Stomach (tissue), 4 donors: Measurements from ENCODE around the gene DEGS1.

Source experiments
- CTCF ChIP-seq, 7 experiments: fragments of 450-650 bp in 4 of 7; fragments of 200-600 bp in 3 of 7; sonication (generic) in 3 of 7; IDR thresholded peaks; one replicate each; pipeline ENCODE4 v1.5.1; 2016 to 2019; ENCODE audit warnings: antibody characterized with exemption in 7 of 7, control low read depth in 2 of 7, mild to moderate bottlenecking in 1 of 7
- EP300 ChIP-seq: sonication (generic); formaldehyde crosslinking; IDR thresholded peaks from one replicate; pipeline ENCODE4 v1.6.1; 2017; ENCODE audit warnings: antibody characterized with exemption
- POLR2A ChIP-seq, 4 donors: fragments of 450-650 bp; IDR thresholded peaks; one replicate each; pipeline ENCODE4 v1.6.1; 2016; ENCODE audit warnings: antibody characterized with exemption in 4 of 4, control low read depth in 2 of 4, mild to moderate bottlenecking in 1 of 4, moderate library complexity in 1 of 4
- POLR2AphosphoS5 ChIP-seq, 3 donors: sonication (generic); formaldehyde crosslinking; IDR thresholded peaks; one replicate each; pipeline ENCODE4 v1.6.1; 2016; ENCODE audit warnings: antibody characterized with exemption in 3 of 3

DNA sequence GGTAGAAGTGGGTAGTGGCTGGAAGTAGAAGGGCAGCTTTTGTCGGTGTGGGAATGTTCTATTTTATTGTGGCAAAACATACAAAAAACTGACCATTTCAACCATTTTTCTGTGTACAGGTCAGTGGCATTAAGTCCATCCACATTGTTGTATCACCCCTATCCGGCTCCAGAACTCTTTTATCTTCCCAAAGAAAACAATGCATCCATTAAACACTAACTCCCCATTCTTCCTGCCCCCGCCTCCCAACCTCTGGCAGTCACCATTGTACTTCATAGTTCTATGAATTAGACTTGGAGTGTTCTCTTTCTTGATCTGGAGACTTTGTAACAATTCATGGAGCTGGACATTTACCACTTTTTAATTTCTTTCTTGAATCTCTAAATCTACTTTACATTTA, 55.7 kb downstream of the DEGS1 start:
- no peak for TF ChIP-seq CTCF (IDR thresholded peaks at IDR 0.05)
- TF ChIP-seq POLR2AphosphoS5 (IDR thresholded peaks at IDR 0.05) = no peak
- TF ChIP-seq EP300 = no peak
- TF ChIP-seq POLR2A (IDR thresholded peaks at IDR 0.05) = no peak
